Activated T-cell treated with anti-CD3 and anti-CD28 coated beads for 4 hours (primary cell): Measurements from ENCODE around the gene KIF4A.

Source experiments
- DNase-seq: peaks from one replicate; pipeline ENCODE4 v3.0.0-alpha.2; 2020

The KIF4A gene

DNA sequence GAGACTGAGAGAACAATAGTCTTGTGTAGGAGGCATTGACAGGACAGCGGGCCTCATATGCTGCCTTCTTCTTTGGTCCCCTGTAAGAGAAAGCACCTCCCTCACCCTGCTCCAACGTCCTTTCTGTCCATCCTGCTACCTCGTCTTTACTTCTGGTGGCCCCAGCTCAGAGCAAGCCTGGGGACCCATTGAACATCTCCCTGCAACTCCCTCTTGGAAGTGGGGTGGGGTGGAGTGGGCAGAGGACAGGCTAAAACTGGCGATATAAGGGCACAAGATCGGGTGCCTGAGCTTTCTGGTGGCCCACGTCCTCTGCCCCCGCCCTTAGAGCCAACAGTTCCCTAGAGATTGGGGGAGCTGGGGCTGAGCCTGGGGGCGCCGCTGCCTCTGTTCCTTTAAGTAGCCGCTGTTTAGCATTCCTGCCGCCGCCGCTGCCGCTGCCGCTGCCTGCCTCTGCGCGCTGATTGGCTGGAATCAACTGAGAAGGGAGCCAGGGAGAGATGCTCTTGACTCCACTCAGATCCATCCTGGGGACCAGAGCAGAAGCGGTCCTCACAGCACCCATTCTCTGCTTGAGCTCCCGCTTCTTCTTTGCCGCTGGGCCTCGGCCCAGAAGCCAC lies 154.5 kb downstream of the KIF4A start, which contains the start of gene DLG3:
TSS of gene DLG3 (plus strand) at position 510 of the 620 bp plus-strand sequence. CDS start 367 bp downstream, outside the sequence.
- DNase-seq: no peak

DNA sequence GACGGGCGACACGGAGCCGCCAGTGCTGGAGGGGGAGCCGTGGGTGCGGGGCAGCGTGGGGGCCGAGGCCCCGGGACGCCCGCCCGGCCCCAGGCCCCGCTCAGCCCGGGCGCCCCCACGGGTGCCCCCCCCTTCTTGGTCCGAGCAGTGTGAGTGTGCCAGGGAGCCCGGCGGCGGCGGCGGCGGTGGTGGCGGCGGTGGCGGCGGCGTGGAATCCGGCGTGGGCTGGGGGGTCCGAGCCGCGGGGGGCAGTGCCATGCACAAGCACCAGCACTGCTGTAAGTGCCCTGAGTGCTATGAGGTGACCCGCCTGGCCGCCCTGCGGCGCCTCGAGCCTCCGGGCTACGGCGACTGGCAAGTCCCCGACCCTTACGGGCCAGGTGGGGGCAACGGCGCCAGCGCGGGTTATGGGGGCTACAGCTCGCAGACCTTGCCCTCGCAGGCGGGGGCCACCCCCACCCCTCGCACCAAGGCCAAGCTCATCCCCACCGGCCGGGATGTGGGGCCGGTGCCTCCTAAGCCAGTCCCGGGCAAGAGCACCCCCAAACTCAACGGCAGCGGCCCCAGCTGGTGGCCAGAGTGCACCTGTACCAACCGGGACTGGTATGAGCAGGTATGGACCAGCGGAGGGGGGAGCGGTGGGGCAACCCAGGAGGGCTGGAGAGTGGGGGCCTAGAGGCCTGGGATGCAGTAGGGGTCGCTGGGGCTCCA lies 155.2 kb downstream of the KIF4A start:
- no peak for DNase-seq

DNA sequence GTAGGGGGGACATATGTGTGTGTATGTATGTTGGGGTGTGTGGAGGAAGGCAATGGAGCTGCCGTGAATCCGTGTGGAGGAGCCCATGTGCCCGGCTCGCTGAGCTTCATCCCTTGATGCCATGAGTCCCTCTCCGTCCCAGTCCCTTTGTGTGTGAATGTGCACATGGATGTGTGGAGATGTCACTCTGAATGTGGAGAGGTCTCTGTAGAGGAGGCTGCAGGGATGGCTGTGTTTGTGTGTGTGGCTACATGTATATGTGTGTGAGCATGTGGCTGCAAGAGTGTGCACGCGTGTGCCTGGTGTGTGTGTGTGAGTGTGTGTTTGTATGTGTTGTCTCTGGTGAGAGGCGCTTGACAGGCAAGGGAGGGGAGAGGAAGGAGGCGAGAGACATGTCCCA lies 156.0 kb downstream of the KIF4A start:
- DNase-seq: no peak

DNA sequence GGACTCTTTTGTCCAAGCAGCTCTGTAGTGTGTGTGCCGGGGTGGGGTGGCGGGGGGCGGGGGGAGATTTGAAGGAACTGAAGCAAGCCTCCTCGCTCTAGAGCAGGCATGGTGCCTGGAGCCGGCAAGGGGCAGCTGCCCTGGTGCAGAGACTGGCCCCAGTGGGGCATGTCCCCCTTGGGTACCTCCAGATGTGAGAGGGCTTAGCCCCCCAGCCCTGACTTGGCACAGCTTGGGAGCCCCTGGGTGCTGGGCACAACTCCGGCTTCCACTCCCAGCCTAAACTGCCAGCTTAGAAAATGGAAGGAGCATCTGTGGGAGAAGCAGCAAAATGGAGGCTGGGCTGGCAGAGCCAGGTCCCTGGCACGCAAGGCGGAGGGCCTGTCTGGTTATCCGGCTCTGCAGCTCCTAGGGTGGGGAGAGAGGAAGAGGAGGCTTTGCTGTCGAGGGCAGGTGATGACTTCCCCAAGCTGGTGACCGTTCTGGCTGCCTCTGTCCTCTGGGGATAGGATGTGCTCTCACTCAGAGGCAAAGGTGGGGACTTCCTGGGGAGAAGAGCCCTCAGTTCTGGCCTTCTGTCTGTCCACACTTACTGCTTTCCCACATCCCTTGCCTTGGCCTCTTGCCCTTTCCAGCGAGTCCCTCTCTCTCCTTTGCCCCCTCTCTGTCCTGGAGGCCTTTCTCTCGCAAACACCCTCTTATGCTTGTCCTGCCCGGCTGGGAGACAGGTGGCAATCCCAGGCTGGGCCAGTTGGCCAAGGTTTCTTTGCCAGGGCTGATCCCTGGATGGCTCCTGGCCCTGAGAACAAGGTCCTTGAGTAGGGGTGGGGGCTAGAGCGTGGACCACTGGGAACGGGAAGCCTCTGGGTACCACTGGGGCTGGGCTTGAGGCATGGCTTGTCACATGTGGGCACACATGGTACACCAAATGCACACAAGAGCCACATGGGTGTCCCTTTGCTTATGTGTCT lies 156.8 kb downstream of the KIF4A start:
- no peak for DNase-seq

DNA sequence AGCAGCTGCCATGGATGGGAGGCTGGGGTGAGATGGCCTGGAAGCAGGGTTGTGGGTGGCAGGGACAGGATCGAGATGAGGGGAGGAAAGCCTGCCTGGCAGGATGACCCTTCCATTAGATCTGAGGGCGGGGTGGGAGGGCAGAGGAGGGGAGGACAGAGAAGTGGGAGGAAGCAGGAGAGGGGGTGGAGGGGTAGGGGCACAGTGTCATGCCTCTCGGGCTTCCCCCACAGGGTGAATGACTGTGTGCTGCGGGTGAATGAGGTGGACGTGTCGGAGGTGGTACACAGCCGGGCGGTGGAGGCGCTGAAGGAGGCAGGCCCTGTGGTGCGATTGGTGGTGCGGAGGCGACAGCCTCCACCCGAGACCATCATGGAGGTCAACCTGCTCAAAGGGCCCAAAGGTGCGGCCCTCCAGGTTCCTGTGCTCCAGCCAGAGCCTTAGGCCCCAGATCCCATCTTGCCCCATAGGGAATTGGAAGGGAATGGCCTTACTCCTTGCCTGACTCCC lies 159.6 kb downstream of the KIF4A start:
- DNase-seq: no peak

DNA sequence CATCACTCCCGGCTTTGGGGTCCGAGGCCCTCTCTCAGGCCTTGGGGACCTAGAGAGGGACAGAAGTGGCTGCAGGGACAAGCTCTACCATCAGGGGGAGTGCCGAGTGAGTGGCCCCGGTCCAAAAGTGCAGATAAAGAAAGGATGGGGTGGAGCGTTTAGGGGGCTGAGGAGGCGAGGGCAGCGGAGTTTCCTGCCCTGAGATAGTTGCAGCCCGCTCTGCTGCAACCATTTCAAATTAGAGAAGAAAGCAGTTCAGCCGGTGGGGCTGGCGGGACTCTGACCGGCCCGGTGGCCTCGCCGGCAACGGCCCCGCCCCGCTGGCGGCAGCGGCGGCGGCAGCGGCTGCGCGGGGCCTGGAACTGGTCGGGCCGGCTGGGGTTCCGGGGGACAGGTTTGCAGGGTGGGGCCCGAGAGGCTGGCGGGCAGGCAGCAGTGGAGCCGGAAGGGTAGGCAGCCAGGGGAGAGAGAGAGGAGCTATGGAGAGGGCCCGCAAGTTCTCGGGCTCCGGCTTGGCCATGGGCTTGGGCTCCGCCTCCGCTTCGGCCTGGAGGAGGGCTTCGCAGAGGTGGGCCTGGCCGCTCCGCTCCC lies 162.3 kb downstream of the KIF4A start:
- peak; percentile 41 for DNase-seq

DNA sequence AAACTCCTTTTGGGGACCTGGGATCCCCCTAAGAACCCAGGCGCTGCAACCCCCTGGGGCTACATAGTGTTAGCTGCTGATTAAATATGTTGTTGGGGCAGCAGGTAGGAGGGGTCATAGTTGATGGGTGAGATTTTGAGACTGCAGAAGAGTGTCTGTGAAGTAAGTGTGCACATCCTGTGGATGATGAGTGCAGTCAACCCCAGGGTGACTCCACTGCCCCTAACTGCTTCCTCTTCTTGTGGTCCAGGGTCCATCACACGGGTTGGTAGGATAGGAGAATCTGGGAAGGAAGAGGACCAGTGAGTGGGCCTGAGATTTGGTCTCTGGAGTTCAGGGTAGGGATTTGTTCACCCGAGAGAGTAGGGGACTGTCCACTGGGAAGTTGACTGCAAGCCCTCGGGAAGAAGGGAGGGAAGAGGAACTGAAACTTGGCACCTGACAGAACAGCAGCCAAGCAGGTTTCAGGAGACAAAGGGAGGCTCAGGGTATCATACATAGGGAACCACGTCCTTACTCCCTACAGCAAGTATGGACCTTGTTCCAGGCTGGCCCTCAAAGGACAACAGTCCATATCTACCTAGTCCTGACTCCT lies 163.2 kb downstream of the KIF4A start:
- no peak for DNase-seq

- no peak for DNase-seq
Observed at GRCh38 chrX:70454441-70455365, 164.8 kb downstream of the KIF4A start.

DNA sequence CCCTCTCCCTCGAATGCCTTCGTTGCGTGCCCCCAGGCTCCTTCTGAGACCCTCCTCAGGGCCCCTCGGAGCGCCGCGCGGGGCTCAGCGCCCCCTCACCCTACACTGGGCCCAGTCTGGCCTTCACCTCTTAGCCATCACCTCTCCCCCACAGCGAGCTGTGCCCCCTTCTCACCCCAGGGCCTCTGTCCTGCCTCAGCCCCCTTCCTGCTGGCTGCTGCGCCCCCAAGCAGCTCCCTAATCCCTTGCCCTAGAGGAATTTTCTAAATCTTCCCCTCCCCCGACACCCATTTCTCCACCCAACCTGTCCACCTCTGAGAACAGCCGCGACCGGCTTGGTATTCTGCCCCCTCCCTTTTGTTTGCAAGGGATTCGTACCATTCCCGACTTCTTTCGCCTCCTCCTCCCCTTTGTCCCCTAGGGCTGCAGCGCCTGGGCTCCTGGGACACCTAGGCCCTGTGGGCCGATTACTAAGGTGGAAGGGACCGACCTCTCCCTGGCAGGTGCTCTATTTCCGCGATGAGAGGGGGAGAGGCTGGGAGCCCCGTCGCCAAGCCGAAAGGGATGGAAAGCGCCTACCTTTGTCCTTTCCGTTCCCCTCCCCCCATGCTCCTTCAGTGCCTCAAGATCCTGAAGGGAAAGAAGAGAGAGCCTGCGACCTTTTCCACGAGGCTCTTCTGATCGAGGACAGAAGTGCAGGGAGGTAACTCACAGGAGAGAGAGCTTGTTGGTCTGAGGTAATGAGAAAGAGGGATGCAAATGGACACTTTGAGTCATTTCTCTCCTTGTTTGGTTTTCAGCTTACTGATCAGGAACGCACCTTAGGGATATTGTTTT lies 165.7 kb downstream of the KIF4A start:
- DNase-seq: no peak

GRCh38 chrX:70456256-70456655 lies 166.4 kb downstream of the KIF4A start:
- no peak for DNase-seq

DNA sequence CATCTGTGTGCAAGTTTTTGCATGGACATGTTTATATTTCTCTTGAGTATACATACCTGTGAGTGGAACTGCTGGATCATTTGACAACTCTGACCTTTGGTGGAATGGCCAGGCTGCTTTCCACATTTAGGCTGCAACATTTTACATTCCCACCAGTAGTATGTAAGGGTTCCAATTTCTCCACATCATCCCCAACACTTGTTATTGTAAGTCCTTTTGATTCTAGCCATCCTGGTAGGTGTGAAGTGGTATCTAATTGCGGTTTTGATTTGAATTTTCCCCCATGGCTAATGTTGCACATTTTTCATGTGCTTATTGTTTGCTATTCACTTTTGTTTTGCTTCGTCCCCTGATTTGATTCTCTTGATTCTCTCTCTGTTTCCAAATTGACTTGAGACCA lies 171.1 kb downstream of the KIF4A start:
- no peak for DNase-seq

DNA sequence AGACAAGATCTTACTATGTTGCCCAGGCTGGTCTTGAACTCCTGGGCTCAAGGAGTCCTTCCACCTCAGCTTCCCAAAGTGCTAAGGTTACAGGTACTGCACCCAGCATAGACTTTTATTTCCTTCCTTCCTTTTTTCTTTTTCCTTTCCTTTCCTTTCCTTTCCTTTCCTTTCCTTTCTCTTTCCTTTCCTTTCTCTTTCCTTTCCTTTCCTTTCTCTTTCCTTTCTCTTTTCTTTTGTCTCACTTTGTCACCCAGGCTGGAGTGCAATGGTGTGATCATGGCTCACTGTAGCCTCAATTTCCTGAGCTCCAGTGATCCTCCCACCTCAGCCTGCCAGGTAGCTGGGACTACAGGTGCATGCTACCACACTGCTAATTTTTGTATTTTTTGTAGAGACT lies 174.1 kb downstream of the KIF4A start:
- no peak for DNase-seq

DNA sequence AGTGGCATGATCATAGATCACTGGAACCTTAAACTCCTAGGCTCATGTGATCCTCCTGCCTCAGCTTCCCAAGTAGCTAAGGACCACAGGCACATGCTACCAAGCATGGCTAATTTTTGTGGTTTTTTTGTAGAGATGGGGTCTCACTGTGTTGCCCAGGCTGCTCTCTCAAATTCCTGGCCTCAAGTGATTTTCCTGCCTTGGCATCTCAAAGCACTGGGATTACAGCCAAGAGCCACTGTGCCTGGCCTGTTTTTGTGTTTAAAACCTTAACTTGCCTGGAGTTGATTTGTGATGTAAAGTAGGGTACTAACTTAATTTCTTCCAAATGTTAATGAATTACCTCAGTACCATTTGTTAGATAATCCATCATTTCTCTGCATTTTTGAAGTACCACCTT lies 177.1 kb downstream of the KIF4A start:
- no peak for DNase-seq

GRCh38 chrX:70468709-70469108 lies 178.8 kb downstream of the KIF4A start:
- DNase-seq: no peak
